ENCODE measurements around the gene PARD3B.

Gene PARD3B

GRCh38 chr2:205531489-205532148 lies 986.3 kb downstream of the PARD3B start:
- H4K20me1 ChIP-seq (ENCODE audit: insufficient read depth, low read length): no peaks in the 10 kb centered on the region
- no peaks in the 10 kb centered on the region for H3K36me3 ChIP-seq (ENCODE audit: insufficient read depth, low read length)
- no peaks in the 10 kb centered on the region for H3K9me3 ChIP-seq (ENCODE audit: insufficient read depth, low read length, severe bottlenecking)
- no peak overlapping the region for H3K27ac ChIP-seq (ENCODE audit: low read length)
- no peak overlapping the region for H3K9ac ChIP-seq (ENCODE audit: low read depth, low read length)
- no peak overlapping the region for H2AFZ ChIP-seq (ENCODE audit: low read depth, low read length)
- H3K4me3 ChIP-seq (ENCODE audit: low read depth in 1 of 2, low read length in 2 of 2): no peak overlapping the region
- DNase-seq (no peak), ATAC-seq (ENCODE audit: insufficient read depth, low read depth) (no peak)
- H3K4me1 ChIP-seq (ENCODE audit: insufficient read depth, low read length): no peaks in the 10 kb centered on the region
- no peaks in the 10 kb centered on the region for H3K79me2 ChIP-seq (ENCODE audit: insufficient read depth, low read length)
- no peak for TF ChIP-seq EZH2 (IDR thresholded peaks at IDR 0.05; ENCODE audit: borderline replicate concordance, low read depth, low read length, severe bottlenecking)
- TF ChIP-seq, protein P1, sequence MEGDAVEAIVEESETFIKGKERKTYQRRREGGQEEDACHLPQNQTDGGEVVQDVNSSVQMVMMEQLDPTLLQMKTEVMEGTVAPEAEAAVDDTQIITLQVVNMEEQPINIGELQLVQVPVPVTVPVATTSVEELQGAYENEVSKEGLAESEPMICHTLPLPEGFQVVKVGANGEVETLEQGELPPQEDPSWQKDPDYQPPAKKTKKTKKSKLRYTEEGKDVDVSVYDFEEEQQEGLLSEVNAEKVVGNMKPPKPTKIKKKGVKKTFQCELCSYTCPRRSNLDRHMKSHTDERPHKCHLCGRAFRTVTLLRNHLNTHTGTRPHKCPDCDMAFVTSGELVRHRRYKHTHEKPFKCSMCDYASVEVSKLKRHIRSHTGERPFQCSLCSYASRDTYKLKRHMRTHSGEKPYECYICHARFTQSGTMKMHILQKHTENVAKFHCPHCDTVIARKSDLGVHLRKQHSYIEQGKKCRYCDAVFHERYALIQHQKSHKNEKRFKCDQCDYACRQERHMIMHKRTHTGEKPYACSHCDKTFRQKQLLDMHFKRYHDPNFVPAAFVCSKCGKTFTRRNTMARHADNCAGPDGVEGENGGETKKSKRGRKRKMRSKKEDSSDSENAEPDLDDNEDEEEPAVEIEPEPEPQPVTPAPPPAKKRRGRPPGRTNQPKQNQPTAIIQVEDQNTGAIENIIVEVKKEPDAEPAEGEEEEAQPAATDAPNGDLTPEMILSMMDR (IDR thresholded peaks at IDR 0.05; ENCODE audit: borderline replicate concordance, extremely low read depth, low read length, poor library complexity, severe bottlenecking): no peak
- peaks cover 6% of the 10 kb centered on the region for H3K27me3 ChIP-seq (ENCODE audit: insufficient read depth, low read length, poor library complexity)
- no peak overlapping the region for H3K4me2 ChIP-seq (ENCODE audit: insufficient read depth, low read length)

DNA sequence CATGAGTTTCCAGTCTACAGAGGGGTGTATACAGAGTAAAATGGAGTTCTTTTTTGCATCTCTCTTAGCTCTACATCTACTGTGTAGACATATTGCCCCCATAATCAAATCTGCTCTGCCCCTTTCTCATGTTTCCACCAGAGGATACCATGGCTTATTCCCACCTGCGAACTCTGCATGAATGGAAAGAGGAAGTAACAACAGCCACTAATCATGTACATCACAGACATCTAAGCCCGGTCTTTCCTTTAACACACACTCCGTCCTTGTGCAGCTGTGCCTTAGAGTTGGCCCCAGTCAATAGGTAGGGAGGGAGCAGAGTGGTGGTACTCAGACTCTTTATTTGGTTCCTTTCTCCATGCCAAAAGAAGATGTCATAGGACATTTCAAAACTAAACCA lies 989.7 kb downstream of the PARD3B start:
- Histone ChIP-seq H3K9ac (ENCODE audit: low read depth, low read length) (no peak overlapping the region), H3K79me2 (ENCODE audit: insufficient read depth, low read length) (no peaks in the 10 kb centered on the region), H2AFZ (ENCODE audit: low read depth, low read length) (no peak overlapping the region), H3K4me1 (ENCODE audit: insufficient read depth, low read length) (no peaks in the 10 kb centered on the region), H3K9me3 (ENCODE audit: insufficient read depth, low read length, severe bottlenecking) (no peaks in the 10 kb centered on the region), H3K4me2 (ENCODE audit: insufficient read depth, low read length) (no peak overlapping the region), H3K27ac (ENCODE audit: low read length) (no peak overlapping the region), H4K20me1 (ENCODE audit: insufficient read depth, low read length) (no peaks in the 10 kb centered on the region), H3K36me3 (ENCODE audit: insufficient read depth, low read length) (no peaks in the 10 kb centered on the region), H3K27me3 (ENCODE audit: insufficient read depth, low read length, poor library complexity) (peaks cover 4% of the 10 kb centered on the region), H3K4me3 (ENCODE audit: low read depth in 1 of 2, low read length in 2 of 2) (no peak overlapping the region)
- TF ChIP-seq, protein P1 (IDR thresholded peaks at IDR 0.05; ENCODE audit: borderline replicate concordance, extremely low read depth, low read length, poor library complexity, severe bottlenecking): no peak
- no peak for TF ChIP-seq EZH2 (IDR thresholded peaks at IDR 0.05; ENCODE audit: borderline replicate concordance, low read depth, low read length, severe bottlenecking)
- DNase-seq (no peak), ATAC-seq (ENCODE audit: insufficient read depth, low read depth) (no peak)

DNA sequence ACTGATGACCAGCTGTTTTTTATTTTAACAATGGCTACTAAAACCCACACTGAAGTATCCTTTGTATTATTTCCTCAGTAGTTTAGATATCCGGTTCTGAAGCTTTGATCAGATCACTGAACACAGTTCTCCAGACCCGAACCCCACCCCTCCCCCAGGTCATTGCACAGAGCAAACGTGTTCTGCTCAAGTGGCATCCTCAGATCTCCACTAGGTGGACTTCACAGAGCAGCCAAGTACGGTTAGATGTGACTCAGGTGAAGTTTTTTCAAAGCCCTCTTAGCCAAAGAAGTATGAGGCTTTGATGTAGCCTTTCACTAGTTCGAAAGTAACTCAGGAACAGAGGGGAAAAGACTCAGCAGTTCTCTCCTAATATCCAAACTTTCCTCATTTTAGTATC lies 994.3 kb downstream of the PARD3B start:
- Histone ChIP-seq H3K4me3 (ENCODE audit: low read depth in 1 of 2, low read length in 2 of 2) (no peak overlapping the region), H3K9me3 (ENCODE audit: insufficient read depth, low read length, severe bottlenecking) (no peaks in the 10 kb centered on the region), H3K36me3 (ENCODE audit: insufficient read depth, low read length) (no peaks in the 10 kb centered on the region), H3K79me2 (ENCODE audit: insufficient read depth, low read length) (no peaks in the 10 kb centered on the region), H3K4me1 (ENCODE audit: insufficient read depth, low read length) (no peaks in the 10 kb centered on the region), H2AFZ (ENCODE audit: low read depth, low read length) (no peak overlapping the region), H3K27ac (ENCODE audit: low read length) (no peak overlapping the region), H3K27me3 (ENCODE audit: insufficient read depth, low read length, poor library complexity) (peaks cover 2% of the 10 kb centered on the region), H3K9ac (ENCODE audit: low read depth, low read length) (no peak overlapping the region), H3K4me2 (ENCODE audit: insufficient read depth, low read length) (no peak overlapping the region), H4K20me1 (ENCODE audit: insufficient read depth, low read length) (no peaks in the 10 kb centered on the region)
- DNase-seq (no peak), ATAC-seq (ENCODE audit: insufficient read depth, low read depth) (no peak)
- TF ChIP-seq, protein P1 (IDR thresholded peaks at IDR 0.05; ENCODE audit: borderline replicate concordance, extremely low read depth, low read length, poor library complexity, severe bottlenecking): no peak
- no peak for TF ChIP-seq EZH2 (IDR thresholded peaks at IDR 0.05; ENCODE audit: borderline replicate concordance, low read depth, low read length, severe bottlenecking)

Data from DND-41 (cell line).